Hepatic stellate cell (primary cell): ENCODE measurements around the gene STUM.

Experiments
- DNase-seq: peaks from one replicate; pipeline ENCODE4 v3.0.0; 2011; ENCODE audit warnings: low spot score

Gene STUM

GRCh38 chr1:226563666-226564065 is 15.1 kb downstream of the STUM start:
- DNase-seq, result no peak

- DNase-seq, result no peak
Measured at GRCh38 chr1:226565476-226565875, 16.9 kb downstream of the STUM start.

DNA sequence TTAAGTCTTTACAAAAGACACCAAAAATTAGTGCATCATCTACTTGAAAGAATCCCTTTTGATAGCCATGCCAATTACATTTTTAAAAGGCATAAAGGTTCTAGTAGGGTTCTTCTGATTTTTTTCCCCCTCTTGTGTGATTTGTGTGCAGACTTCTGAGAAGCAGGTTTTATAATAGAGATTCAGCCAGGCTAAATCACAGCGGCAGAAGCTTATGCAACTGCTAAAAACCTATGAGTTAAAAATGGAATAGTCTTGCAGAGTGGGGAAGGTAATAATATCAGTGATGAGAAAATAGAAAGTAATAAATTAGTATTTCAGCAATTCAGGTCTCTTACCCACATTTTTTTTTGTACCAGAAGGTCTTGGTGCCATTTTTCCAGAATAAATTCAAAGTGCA is 17.7 kb downstream of the STUM start:
- DNase-seq, result no peak

DNA sequence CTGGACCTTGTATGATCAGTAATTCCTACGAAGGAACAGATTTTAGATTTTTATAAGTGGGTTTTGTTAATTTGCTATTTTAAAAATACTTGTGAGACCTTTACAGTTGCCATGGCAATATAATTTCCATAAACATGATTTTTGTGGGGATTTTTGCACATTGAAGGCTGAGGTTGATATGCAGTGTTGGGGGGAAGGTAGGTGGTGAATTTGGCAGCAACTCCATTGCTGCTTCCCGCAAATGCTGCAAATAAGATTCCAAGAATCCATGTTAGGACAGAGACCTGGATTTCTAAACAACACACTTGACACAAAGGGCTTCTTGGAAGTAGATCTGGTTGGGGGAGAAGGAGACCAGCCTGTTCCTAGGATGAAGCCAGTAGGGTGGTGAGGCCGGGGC is 18.2 kb downstream of the STUM start:
- DNase-seq, result no peak

- peak; percentile 43 for DNase-seq
Measured at GRCh38 chr1:226568077-226568831, 19.7 kb downstream of the STUM start.

GRCh38 chr1:226568975-226569741 is 20.6 kb downstream of the STUM start:
- no peak for DNase-seq

- DNase-seq, result peak; percentile 40
Measured at GRCh38 chr1:226569879-226570547, 21.4 kb downstream of the STUM start.

GRCh38 chr1:226571893-226572292 is 23.3 kb downstream of the STUM start:
- no peak for DNase-seq

GRCh38 chr1:226572325-226572726 is 23.8 kb downstream of the STUM start:
- no peak for DNase-seq

- no peak for DNase-seq
Measured at GRCh38 chr1:226574044-226574443, 25.5 kb downstream of the STUM start.

- no peak for DNase-seq
Measured at GRCh38 chr1:226574591-226575435, 26.2 kb downstream of the STUM start.

GRCh38 chr1:226575436-226575720 is 26.8 kb downstream of the STUM start:
- no peak for DNase-seq

- DNase-seq, result no peak
Measured at GRCh38 chr1:226575739-226576378, 27.3 kb downstream of the STUM start.

GRCh38 chr1:226576601-226577000 is 28.0 kb downstream of the STUM start:
- no peak for DNase-seq

- no peak for DNase-seq
Measured at GRCh38 chr1:226577401-226578180, 29.0 kb downstream of the STUM start.

- DNase-seq, result no peak
Measured at GRCh38 chr1:226578946-226579578, 30.5 kb downstream of the STUM start.

GRCh38 chr1:226579781-226580323 is 31.3 kb downstream of the STUM start:
- no peak for DNase-seq

GRCh38 chr1:226580625-226581270 is 32.2 kb downstream of the STUM start:
- no peak for DNase-seq

GRCh38 chr1:226581650-226582330 is 33.2 kb downstream of the STUM start:
- DNase-seq, result no peak
